HG03460 (cell line): ENCODE results near the gene EVC.

ENCODE experiments used
- ATAC-seq: cut with Tn5 transposase; IDR thresholded peaks from one replicate; pipeline ENCODE4 v1.9.1; 2021; ENCODE audit not compliant: unreplicated experiment

Gene EVC

DNA sequence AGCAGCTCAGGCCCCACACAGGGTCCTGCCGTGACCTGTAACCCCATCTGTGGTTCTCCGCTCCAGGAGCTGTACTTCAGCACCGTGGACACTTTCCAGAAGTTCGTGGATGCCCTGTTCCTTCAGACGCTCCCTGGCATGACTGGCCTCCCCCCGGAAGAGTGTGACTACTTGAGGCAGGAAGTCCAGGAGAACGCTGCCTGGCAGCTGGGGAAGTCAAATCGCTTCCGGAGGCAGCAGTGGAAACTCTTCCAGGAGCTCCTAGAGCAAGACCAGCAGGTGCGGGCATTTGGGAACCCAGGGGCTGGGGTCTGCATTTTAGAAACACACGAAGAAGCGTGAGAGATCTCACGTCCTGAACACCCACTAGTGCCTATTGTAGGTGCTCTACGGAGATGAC lies 72.5 kb downstream of the EVC start:
- no peak for ATAC-seq

DNA sequence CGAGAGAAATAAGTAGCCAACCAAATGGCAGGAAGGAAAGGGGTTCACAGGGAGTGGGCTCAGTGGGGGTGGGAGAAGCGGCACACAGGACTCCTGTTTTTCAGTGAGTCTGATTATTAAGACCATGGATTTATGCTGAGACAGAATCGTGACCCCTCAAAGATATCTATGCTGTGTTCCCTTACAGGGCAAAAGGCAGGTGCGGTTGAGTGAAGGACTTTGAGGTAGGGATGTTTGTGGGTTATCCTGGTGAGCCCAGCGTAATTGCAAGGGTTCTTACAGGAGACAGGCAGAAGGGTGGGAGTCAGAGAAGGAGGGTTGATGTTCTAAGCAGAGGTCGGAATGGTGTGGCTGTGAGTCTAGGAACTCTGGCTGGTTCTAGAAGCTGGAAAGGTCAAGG lies 73.0 kb downstream of the EVC start:
- no peak for ATAC-seq

DNA sequence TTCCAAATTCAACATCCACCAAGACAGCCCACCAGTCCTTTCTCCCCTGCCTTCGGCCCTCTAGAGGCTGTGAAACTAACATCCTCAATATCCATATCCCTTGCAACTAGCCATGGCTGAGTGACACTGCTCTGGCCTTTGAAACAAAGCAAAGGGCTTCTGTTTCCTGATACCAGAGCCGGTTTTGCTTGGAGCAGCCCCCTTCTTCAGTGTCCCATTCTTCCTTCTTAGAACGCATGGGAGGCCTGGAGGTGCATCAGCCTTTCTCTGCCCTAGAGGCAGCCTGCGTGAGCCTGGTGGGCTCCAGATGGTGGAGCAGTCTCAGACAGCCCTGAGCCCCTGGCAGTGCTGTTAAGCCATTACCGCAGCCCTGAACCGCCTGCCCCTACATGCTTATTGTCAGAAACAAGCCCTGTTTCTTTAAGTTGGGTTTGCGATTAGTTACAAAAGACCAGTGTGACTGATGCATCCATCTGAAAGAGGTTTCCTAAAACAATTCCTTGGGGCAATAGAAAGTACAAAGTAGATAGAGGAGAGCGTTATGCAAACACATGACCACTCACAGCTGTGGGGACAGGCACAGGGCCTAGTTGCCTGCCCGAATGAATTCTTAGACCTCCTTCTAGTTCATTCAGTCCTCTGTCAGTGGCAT lies 74.1 kb downstream of the EVC start:
- no peak for ATAC-seq

DNA sequence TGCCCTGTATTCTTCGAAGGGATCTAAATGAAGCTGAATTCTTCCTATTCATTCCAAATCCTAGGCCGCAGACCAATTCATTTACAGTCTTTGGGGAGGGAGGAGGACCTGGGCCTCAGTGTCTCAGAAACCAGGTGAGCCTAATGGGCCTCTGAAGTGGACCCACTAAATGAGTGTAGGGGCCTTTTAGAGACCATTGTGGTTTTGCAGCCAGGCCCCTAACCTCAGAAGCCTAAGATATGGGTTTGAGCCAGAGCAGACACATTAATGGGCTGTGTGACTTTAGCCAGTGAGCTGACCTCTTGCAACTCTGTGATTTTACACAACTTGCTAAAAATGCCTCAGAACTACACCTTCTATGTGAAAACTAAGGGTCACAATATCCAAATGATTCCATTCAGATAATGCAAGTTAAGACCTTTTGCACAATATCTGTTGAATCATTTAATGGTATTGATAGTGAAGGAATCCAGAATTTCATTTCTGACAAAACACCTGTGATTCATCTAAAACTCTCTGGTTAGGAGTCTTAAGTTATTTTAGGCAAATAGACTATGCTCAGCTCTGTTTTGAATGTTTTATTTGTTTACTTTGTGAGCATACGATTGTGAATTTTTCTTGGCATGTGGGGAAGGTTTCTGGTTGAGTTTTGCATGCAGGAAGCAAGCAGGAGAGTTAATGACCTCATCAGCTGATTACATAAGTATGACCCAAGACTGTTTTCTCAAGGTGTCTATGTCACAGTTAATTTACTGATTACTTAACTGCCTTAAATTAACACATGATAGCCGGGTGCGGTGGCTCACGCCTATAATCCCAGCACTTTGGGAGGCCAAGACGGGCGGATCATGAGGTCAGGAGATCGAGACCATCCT lies 75.0 kb downstream of the EVC start:
- ATAC-seq = no peak

DNA sequence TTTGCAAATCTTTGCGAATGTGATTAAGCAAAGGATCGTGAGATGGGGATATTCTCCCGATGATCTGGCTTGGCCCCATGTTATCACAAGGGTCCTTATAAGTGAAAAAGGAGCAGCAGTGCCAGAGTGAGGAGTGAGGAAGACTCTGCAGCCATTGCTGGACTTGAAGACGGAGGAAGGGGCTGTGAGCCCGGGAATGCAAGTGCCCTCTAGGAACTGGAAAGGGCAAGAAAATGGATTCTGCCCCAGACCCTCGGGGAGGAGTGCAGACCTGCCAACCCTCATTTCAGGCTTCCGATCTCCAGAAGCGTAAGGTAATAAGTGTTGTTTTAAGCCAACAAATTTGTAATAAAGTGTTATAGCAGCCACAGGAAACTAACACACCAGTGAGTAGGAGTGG lies 76.3 kb downstream of the EVC start:
- no peak for ATAC-seq

DNA sequence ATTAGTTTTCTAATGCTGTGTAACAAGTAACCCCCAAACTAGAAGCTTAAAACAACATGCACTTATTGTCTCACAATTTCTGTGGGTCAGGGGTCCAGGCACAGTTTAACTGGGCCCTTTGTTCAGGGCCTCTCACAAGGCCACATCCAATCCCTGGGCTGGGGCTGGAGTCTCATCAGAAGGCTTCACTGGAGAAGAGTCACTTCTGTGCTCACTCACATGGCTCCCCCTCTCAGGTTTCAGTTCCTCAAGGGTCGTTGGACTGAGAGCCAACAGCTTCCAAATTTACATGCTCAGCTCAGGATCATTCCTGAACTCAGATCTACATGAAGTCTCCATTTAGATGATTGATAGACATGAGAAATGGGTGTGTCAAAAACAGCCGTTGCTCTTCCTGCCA lies 77.1 kb downstream of the EVC start:
- ATAC-seq = no peak

DNA sequence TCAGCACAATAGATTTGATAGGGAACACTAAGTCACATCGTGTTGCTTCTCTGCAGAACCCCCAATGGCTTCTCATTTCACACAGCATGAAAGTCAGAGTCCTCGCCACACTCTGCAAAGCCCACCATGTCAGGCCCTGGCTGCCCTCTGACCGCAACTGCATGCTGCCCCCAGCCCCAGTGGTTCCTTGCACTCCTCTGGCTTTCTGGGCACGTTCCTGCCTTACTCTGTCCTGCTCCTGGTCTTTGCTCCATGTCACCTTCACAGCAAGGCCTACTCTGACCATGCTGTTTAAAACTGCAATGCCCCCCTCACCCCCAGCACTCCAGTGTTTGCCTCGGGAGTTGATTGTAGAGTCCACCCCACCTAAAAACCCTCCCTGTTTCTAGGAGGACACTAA lies 78.1 kb downstream of the EVC start:
- ATAC-seq = no peak

DNA sequence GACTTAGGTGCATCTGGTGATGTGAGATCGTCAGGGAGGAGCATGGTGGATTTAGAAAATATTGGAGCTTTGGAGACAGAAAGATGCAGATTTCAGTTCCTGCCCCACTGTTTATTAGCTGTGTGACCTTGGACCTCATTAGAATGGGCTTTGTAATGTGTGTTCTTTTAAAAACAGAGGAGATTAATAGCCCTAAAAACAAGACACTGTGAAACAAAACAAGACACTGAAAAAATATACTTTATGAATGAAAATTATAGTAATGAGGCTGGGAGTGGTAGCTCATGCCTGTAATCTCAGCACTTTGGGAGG lies 79.5 kb downstream of the EVC start:
- ATAC-seq = no peak

DNA sequence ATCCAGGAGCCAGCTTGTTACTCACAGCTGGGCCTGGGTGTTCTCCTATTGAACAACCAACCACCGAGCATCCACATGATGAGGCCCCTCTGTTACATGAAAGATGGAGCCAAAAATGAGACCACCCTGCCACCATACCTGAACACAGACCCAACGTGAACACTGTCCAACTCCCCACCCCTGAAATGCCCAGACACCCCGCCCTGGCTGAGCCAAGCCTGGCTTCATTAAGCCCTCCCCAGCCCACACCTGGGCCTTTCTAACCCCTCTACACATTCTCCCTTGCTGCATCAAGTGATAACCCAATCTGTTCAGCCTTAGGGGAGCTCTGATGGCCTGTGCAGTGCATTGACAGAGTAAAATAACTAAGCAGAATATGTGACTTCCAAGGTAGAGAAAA lies 80.7 kb downstream of the EVC start:
- no peak for ATAC-seq

DNA sequence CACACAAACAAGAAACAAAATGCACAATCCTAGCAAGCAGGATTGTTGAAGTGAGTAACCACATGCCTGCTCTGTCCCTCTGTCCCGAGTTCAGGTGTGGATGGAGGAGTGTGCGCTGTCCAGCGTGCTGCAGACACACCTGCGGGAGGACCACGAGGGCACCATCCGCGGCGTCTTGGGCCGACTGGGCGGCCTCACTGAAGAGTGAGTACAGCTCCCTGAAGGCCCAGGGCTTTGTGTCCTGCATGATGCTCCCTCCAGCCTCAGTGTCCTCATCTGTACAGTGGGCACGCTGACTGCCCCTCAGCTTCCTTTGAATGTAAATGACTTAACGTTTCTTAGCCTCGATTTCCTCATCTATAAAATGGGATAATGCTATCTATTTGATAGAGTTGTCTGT lies 82.5 kb downstream of the EVC start:
- ATAC-seq = no peak

DNA sequence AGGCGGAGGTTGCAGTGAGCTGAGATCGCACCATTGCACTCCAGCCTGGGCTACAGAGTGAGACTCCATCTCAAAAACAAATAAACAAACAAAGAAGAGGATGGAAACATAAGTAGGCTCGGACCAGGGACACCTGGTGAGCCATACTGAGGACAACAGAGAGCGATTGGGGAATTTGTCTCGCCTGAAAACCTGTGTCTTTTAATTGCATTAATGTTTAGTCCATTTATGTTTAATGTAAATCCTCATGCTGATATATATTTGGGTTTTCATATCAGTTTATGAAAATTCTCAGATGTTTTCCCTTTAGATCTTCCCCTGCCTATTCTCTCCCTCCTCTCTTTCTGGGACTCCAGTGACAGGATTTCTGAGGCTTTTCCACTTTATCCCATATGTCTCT lies 84.6 kb downstream of the EVC start:
- no peak for ATAC-seq

DNA sequence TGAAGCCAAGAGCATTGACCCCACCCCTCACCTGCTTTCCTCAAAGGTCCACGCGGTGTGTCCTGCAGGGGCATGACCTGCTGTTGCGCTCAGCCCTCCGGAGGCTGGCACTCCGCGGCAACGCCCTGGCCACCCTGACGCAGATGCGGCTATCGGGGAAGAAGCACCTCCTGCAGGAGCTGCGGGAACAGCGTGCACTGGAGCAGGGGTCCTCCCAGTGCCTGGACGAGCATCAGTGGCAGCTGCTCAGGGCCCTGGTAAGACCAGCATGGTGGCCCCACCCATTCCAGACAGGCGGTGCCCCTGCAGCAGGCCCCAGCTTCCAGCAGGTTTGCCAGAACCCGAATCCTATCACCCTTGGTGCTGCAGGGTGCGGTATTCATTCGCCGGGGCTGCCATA lies 86.0 kb downstream of the EVC start:
- ATAC-seq = no peak

DNA sequence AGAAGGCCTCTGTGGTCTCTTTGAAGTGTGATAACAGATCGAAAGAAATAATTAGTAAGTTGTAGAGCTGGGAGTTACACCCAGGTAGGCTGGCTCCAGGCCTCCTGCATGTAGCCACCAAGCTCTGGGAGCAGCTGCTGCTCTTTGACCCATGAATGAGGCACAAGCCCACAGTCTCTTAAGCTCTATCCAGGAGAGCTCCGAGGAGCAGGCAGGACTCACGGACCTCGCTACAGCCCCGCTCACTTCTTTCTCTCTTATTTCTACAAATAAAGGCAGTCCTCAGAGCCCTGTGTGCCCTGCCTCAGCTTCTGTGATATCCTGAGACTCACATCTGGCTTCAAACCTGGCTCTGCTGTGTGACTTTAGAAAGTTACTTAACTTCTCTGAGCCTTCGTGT lies 86.9 kb downstream of the EVC start:
- ATAC-seq = no peak

DNA sequence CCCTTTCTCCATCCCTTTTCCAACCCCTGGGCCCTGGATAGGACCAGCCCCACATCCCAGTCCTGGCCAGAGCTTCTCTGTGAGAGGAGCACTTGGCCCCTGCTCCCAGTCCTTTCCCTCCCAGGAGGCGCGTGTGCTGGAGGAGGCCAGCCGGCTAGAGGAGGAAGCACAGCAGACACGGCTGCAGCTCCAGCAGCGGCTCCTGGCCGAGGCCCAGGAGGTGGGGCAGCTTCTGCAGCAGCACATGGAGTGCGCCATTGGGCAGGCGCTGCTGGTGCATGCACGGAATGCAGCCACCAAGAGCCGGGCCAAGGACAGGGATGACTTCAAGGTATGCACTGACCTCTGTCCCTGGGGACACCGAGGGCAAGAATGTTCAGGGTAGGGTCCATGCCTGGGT lies 87.5 kb downstream of the EVC start:
- no peak for ATAC-seq

DNA sequence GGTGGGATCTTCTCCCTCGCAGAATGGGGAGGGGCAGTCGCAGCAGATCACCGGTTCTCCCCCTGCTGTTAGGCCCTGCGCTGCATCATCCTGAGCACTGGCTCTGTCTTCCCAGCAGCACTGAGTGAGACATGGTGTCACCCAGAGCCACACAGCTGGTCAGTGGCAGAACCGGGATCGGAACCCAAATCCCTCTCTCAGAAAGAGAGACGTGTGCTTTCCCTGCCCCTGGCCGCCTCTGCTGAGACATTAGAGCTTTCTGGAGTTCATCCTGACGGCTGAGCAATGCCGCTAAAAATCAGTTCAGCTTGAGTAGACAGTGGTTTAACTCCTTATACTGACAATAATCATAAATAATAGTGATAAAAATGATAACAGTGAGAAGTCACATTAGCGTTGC lies 87.9 kb downstream of the EVC start:
- ATAC-seq = no peak

DNA sequence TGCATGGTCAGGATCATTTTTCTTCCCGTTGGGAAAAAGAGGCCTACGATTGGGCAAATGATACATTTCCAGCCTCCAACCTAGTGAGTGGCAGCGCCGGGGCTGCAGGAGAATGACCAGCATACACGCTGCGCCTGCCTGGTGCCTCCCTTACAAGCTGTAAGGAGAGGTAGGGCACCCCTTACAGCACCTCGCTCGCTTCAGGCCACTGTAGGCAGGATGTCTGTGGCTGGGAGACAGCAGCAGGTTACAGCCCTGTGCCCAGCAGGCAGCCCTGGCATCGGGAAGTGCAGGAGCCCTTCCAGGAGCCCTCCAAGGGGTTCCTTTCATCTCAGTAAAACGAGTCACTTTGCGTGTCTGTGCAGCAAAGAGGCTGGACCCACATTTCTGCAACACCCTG lies 88.4 kb downstream of the EVC start:
- no peak for ATAC-seq

DNA sequence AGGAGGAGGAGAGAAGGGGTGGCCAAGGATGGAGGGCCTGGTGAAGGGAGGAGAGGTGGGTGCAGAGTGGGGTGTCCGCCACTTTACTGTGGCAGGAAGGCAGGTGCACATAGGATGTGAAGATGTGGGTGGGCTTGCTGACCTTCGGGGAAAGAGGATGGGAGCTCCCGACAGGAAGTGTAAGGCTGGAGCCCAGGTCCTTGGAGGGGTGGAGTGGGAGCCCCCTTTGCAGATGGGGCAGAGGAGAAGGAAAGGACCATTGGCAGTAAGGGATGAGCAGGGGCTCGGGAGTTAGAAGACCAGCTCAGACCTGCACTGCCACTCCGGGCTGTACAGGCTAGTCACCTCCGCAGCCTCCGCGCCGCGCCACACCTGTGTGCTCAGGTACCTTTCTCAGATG lies 89.5 kb downstream of the EVC start:
- no peak for ATAC-seq

DNA sequence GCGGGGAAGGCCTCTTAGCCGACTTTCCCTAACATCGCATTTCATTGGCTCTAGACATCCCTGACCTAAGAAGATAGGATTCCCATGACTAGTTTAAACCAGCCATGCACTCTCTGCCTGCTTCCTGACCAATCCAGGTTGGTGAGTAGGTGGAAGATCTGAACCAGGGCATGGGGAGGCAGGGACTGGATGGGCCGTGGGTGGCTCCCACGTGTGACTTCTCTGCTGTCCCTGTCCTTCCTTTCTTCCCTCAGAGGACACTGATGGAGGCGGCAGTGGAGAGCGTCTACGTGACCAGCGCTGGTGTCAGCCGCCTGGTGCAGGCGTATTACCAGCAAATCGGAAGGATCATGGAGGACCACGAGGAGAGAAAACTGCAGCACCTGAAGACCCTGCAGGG lies 90.7 kb downstream of the EVC start:
- no peak for ATAC-seq

DNA sequence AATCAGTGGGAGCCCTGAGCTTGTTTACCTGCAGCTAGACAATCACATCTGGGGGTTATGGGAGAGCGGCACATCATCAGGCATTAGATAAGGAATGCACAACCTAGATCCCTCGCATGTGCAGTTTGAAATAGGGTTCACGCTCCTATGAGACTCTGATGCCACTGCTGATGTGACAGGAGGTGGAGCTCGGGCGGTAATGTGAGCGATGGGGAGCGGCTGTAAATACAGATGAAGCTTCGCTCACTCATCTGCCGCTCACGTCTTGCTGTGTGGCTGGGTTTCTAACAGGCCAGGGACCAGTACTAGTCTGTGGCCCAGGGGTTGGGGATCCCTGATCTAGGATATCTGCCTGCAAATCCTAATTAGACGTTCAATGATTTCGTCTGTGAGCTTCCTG lies 91.6 kb downstream of the EVC start:
- ATAC-seq = no peak

DNA sequence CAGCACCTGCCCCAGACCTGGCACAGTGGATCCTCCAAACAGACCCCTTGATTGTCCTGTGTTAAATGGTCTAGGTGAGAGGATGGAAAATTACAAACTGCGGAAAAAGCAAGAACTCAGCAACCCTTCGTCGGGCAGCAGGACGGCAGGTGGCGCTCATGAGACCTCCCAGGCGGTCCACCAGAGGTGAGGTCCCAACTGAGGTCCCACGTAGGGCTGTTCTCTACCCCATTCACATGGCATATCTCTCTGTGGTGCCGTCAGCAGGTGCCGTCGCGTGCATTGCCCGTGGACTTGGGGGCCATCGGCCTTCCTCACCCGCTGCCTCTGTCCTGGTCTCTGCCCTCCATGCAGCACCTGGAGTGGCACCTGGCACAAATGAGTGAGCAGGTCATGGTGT lies 93.7 kb downstream of the EVC start:
- ATAC-seq = no peak

DNA sequence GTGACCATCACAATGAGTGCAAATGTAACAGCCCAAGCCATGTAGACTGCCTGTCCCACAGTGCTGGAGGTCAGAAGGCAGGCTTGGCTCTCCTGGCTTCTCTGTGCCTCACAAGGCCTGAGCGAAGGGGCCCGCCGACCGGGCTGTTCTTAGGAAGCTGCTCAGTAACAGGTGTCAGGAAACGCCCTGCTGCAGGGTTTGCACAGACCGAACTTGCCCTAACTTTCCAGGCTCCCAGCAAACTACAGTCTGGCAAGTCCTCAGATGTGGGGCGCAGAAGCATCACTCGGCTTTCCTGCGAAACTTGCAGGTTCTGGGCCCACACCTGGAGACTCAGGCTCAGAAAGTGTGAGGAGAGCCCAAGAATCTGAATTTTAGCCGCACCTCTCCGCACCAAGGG lies 94.3 kb downstream of the EVC start:
- no peak for ATAC-seq

DNA sequence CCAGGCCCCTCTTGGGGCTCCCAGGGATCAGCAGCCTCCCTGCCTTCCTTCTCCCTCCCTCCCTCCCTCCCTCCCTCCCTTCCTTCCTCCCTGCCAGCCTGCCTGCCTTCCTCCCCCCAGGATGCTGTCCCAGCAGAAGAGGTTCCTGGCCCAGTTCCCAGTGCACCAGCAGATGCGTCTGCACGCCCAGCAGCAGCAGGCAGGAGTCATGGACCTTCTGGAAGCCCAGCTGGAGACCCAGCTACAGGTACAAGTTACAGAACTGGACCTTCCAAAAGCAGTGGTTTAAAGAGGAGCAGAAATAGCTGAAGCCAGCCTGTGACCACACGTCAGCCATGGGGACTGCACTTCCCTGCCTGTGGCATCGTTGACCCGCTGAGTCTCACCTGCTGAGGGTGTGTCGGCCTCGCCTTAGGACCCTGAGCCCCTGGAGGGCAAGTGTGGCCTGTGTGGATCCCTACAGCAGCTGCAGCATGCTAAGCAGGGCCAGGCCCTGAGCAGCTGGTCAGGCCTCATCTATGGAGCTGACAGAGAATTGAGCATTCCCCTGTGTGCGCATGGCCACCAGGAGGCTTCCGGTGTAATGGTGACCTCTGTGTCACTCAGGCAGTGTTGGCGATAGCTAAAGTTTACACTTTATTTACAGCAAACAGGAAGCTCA lies 97.2 kb downstream of the EVC start:
- no peak for ATAC-seq
